ENCODE data around the gene MTURN.

- TF ChIP-seq, protein P1, sequence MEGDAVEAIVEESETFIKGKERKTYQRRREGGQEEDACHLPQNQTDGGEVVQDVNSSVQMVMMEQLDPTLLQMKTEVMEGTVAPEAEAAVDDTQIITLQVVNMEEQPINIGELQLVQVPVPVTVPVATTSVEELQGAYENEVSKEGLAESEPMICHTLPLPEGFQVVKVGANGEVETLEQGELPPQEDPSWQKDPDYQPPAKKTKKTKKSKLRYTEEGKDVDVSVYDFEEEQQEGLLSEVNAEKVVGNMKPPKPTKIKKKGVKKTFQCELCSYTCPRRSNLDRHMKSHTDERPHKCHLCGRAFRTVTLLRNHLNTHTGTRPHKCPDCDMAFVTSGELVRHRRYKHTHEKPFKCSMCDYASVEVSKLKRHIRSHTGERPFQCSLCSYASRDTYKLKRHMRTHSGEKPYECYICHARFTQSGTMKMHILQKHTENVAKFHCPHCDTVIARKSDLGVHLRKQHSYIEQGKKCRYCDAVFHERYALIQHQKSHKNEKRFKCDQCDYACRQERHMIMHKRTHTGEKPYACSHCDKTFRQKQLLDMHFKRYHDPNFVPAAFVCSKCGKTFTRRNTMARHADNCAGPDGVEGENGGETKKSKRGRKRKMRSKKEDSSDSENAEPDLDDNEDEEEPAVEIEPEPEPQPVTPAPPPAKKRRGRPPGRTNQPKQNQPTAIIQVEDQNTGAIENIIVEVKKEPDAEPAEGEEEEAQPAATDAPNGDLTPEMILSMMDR (IDR thresholded peaks at IDR 0.05; ENCODE audit: poor library complexity, severe bottlenecking) = no peak
- TF ChIP-seq TAF1 (IDR thresholded peaks at IDR 0.05; ENCODE audit: low read depth) (no peak), EZH2 (IDR thresholded peaks at IDR 0.05; ENCODE audit: borderline replicate concordance, insufficient read depth, low read length, poor library complexity, severe bottlenecking) (no peak)
Measured at GRCh38 chr7:30091987-30092386, 42.8 kb upstream of the MTURN start.
